Osteocyte (in vitro differentiated cells): ENCODE measurements around the gene RYR3. TPM values are rescaled to one million over a fixed set of nuclear protein-coding genes. Genes with fewer than 3 reads are reported as not detected.

Source experiments
- DNase-seq: peaks from one replicate; pipeline ENCODE4 v3.0.0; 2021; ENCODE audit warnings: mixed read lengths; ENCODE audit not compliant: unreplicated experiment; ENCODE audit errors: extremely low spot score
- H3K27ac Mint-ChIP-seq: one replicate; pipeline ENCODE4 v1.8.0; 2021; ENCODE audit warnings: mild to moderate bottlenecking, mixed read lengths; ENCODE audit not compliant: unreplicated experiment
- H3K27me3 Mint-ChIP-seq: one replicate; pipeline ENCODE4 v1.8.0; 2021; ENCODE audit warnings: mixed read lengths; ENCODE audit not compliant: unreplicated experiment
- H3K36me3 Mint-ChIP-seq: one replicate; pipeline ENCODE4 v1.8.0; 2021; ENCODE audit warnings: mixed read lengths; ENCODE audit not compliant: unreplicated experiment
- H3K4me1 Mint-ChIP-seq: one replicate; pipeline ENCODE4 v1.8.0; 2021; ENCODE audit warnings: mixed read lengths; ENCODE audit not compliant: unreplicated experiment
- H3K4me3 Mint-ChIP-seq: one replicate; pipeline ENCODE4 v1.8.0; 2021; ENCODE audit warnings: mild to moderate bottlenecking, moderate library complexity, mixed read lengths; ENCODE audit not compliant: unreplicated experiment
- H3K9me3 Mint-ChIP-seq: one replicate; pipeline ENCODE4 v1.8.0; 2021; ENCODE audit warnings: mixed read lengths; ENCODE audit not compliant: unreplicated experiment
- CTCF ChIP-seq: fragments of 200-600 bp; sonication (generic); IDR thresholded peaks from 2 replicates; pipeline ENCODE4 v1.5.0; 2021; ENCODE audit warnings: antibody characterized with exemption, mild to moderate bottlenecking, moderate library complexity
- total RNA-seq: library from RNA; stranded (reverse); gene quantifications from 2 replicates; pipeline ENCODE4 v1.2.1, GENCODE V29; 2021

The RYR3 gene
- total RNA-seq, 1 donor from 2014 or later, result not detected

DNA sequence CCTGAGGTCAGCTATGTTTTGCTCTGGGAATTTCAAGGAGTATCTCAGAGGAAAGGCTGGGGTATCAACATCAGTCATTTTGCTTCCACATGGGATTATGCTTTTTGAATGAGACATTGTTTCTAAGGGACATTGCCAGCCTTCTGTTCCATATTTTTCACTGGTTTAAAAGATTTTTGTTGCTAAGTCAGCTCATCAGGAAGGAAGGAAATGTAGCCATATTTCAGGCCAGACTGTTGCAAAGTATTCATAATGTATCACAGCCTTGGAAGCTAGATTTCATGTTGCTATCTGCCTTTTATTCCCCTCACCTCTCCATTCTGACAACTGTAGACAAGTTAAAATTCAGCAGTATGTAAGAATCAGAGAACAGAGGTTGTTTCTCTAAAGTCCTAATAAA, 596.6 kb downstream of the RYR3 start:
- Mint-ChIP-seq H3K4me1 (peaks cover 34% of the 10 kb centered on the region), H3K9me3 (no peaks in the 10 kb centered on the region), H3K4me3 (no peak overlapping the region), H3K27me3 (no peaks in the 10 kb centered on the region), H3K36me3 (no peaks in the 10 kb centered on the region), H3K27ac (no peak overlapping the region)
- TF ChIP-seq CTCF, result no peak
- DNase-seq, result no peak

- Mint-ChIP-seq H3K4me3 (no peak overlapping the region), H3K4me1 (peaks cover 34% of the 10 kb centered on the region), H3K9me3 (no peaks in the 10 kb centered on the region), H3K27me3 (no peaks in the 10 kb centered on the region), H3K27ac (peak overlapping the region; percentile 19), H3K36me3 (no peaks in the 10 kb centered on the region)
- TF ChIP-seq CTCF, result no peak
- DNase-seq, result no peak
Observed at GRCh38 chr15:33908406-33908805, 597.6 kb downstream of the RYR3 start.

GRCh38 chr15:33910741-33911140, 600.0 kb downstream of the RYR3 start:
- Mint-ChIP-seq H3K27ac (no peak overlapping the region), H3K9me3 (no peaks in the 10 kb centered on the region), H3K4me3 (no peak overlapping the region), H3K27me3 (no peaks in the 10 kb centered on the region), H3K4me1 (peaks cover 39% of the 10 kb centered on the region), H3K36me3 (no peaks in the 10 kb centered on the region)
- DNase-seq, result no peak
- TF ChIP-seq CTCF, result no peak

DNA sequence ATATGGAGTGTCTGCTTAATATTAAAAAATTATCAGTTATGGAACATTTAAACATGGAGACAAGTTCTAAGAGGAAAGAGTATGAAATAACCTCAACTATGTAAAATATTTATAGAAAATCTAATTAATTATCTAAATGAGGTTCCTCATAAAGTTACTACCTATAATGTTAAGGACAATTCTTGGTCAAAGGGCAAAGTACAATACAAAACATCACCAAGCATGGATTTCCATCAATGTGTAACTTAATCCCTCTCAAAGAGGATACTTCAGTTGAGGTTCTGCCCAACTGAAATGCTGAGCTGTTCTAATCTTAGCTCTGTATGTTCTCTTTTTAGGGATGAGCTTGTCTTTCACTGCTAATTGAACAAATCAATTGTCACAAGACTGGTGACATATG, 601.6 kb downstream of the RYR3 start:
- H3K36me3 Mint-ChIP-seq, result no peaks in the 10 kb centered on the region

DNA sequence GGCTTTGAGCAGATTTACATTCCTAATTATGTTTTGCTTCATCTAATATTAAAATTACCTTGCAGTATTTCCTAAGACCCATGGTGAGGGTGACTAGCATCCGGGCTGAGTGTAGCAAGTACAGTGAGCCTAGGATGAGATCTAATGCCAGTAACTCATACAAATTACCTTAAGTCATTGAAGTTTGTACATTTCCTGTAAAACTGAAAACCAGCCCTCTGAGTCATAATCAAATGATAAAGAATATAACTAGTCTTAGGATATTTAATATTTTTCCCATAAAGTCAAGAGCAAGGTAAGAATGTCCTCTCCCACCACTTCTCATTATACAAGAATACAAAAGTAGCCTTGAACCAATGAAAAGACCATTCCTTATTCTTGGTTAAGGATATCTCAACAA, 602.7 kb downstream of the RYR3 start:
- no peak for DNase-seq
- H3K9me3 Mint-ChIP-seq, result no peaks in the 10 kb centered on the region
- no peaks in the 10 kb centered on the region for H3K27me3 Mint-ChIP-seq
- no peak overlapping the region for H3K27ac Mint-ChIP-seq
- H3K36me3 Mint-ChIP-seq, result no peaks in the 10 kb centered on the region
- H3K4me3 Mint-ChIP-seq, result no peak overlapping the region
- H3K4me1 Mint-ChIP-seq, result peaks cover 29% of the 10 kb centered on the region
- no peak for TF ChIP-seq CTCF

More for the DNA sequence above, 601.6 kb downstream of the RYR3 start:
- Mint-ChIP-seq H3K4me3 (no peak overlapping the region), H3K9me3 (no peaks in the 10 kb centered on the region), H3K27me3 (no peaks in the 10 kb centered on the region), H3K27ac (no peak overlapping the region), H3K4me1 (peaks cover 39% of the 10 kb centered on the region)
- no peak for DNase-seq
- no peak for TF ChIP-seq CTCF

Other genes with a start within 250 kb of the RYR3 start
- 4.2 and 5.8 TPM in 2 replicates for gene FMN1, start 116.3 kb upstream of the RYR3 start, total RNA-seq